ENCODE data around the gene CEP85. TPM values are rescaled to one million over a fixed set of nuclear protein-coding genes. Genes with fewer than 3 reads are reported as not detected.

Gene CEP85
- total and polyA plus RNA-seq, 4 donors: 2.6 to 14.6 (median 5.3) TPM

DNA sequence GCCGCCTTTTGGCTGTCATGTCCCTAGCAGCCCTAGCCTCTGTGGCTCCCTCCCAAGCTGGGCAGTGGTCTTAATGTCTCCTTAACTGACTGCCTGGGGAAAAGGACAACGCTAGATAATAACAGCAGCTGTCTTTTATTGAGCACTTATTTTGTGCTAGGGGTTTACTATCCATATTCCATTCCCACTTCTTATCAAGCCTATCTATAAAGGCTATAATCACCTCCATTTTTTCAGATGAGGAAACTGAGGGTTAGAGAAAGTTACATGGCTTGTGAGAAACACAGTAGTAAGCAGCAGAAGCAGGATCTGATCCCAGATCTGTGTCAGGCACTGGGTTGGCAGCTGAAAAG lies 52.0 kb downstream of the CEP85 start:
- TF ChIP-seq NR2F2 (IDR thresholded peaks at IDR 0.05): no peak
- no peak for TF ChIP-seq RXRA (IDR thresholded peaks at IDR 0.05)
- no peak for TF ChIP-seq GABPA (IDR thresholded peaks at IDR 0.05 in 1 of 2, conservative IDR thresholded peaks at IDR 0.05 in 1 of 2)
- TF ChIP-seq, protein P1, sequence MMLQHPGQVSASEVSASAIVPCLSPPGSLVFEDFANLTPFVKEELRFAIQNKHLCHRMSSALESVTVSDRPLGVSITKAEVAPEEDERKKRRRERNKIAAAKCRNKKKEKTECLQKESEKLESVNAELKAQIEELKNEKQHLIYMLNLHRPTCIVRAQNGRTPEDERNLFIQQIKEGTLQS (IDR thresholded peaks at IDR 0.05): no peak
- TF ChIP-seq RAD21 (IDR thresholded peaks at IDR 0.05): no peak
- TF ChIP-seq JUND (IDR thresholded peaks at IDR 0.05): no peak
- TF ChIP-seq YY1 (IDR thresholded peaks at IDR 0.05): no peak
- TF ChIP-seq, protein P2, sequence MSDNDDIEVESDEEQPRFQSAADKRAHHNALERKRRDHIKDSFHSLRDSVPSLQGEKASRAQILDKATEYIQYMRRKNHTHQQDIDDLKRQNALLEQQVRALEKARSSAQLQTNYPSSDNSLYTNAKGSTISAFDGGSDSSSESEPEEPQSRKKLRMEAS (IDR thresholded peaks at IDR 0.05): no peak
- TF ChIP-seq HNF4G (IDR thresholded peaks at IDR 0.05): no peak
- no peak for TF ChIP-seq EGR1 (IDR thresholded peaks at IDR 0.05; ENCODE audit: low read depth in 2 of 2)
- TF ChIP-seq, protein P3, sequence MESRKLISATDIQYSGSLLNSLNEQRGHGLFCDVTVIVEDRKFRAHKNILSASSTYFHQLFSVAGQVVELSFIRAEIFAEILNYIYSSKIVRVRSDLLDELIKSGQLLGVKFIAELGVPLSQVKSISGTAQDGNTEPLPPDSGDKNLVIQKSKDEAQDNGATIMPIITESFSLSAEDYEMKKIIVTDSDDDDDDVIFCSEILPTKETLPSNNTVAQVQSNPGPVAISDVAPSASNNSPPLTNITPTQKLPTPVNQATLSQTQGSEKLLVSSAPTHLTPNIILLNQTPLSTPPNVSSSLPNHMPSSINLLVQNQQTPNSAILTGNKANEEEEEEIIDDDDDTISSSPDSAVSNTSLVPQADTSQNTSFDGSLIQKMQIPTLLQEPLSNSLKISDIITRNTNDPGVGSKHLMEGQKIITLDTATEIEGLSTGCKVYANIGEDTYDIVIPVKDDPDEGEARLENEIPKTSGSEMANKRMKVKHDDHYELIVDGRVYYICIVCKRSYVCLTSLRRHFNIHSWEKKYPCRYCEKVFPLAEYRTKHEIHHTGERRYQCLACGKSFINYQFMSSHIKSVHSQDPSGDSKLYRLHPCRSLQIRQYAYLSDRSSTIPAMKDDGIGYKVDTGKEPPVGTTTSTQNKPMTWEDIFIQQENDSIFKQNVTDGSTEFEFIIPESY (IDR thresholded peaks at IDR 0.05): no peak
- TF ChIP-seq FOXA1 (IDR thresholded peaks at IDR 0.05): no peak
- Histone ChIP-seq H3K9ac (ENCODE audit: low read depth in 1 of 2, low read length in 2 of 2) (no peak overlapping the region), H3K27ac (ENCODE audit: low read depth in 1 of 2, low read length in 2 of 2) (peak overlapping the region in 1 of 2 donors; percentile 1), H3K9me3 (ENCODE audit: control insufficient read depth in 4 of 4, low read length in 3 of 4) (no peaks in the 10 kb centered on the region), H3K4me1 (ENCODE audit: control insufficient read depth in 4 of 4, insufficient read depth in 4 of 4, low read length in 3 of 4) (peaks cover 0 to 14% (median under 1%) of the 10 kb centered on the region in 4 donors), H3K27me3 (ENCODE audit: control insufficient read depth in 4 of 4, insufficient read depth in 4 of 4, low read length in 3 of 4) (no peaks in the 10 kb centered on the region), H3K4me3 (ENCODE audit: low read depth in 1 of 3, low read length in 3 of 3) (no peak overlapping the region), H3K36me3 (ENCODE audit: control insufficient read depth in 4 of 4, insufficient read depth in 3 of 4, low read depth in 1 of 4, low read length in 3 of 4) (no peaks in the 10 kb centered on the region)
- 92% methylated on average over 2 of the region's 2 CpGs for WGBS
- DNase-seq (ENCODE audit: low spot score): no peak

DNA sequence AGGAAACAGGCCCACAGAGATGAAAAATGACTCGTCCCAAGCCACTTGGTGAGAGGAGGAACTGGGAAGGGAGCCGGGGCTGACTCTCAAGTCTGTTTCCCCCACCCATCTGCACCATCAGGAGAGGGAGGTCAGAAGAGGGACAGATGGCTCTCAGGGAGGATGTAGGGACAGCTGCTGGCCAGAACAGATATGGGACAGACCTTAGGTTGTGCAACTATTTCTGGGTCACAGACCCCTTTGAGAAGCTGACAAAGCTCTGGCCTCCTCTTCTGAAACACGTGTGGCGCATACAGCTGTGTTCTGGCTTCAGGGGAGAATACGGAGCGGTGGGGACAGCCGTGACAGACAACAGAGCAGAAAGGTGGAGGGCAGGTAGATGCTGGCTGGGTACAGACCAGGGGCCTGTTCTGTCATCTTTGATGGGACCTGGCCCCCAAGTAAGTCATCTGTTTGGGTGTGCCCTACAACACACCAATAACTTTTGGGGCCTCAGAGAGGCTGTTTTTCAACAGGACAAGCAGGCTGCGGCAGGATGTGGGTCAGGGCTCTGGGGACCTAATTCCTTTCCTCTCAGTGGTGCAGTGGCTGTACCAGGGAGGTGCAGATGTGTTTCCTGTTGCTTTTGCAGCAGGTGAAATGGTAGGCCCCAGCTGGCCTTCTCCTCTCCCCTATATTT lies 53.2 kb downstream of the CEP85 start:
- H3K4me3 ChIP-seq (ENCODE audit: low read depth in 1 of 3, low read length in 3 of 3): no peak overlapping the region
- H3K9me3 ChIP-seq (ENCODE audit: control insufficient read depth in 4 of 4, low read length in 3 of 4): no peaks in the 10 kb centered on the region
- WGBS: 72% methylated on average over 8 of the region's 8 CpGs
- H3K9ac ChIP-seq (ENCODE audit: low read depth in 1 of 2, low read length in 2 of 2): no peak overlapping the region
- no peak for DNase-seq (ENCODE audit: low spot score)
- no peak overlapping the region for H3K27ac ChIP-seq (ENCODE audit: low read depth in 1 of 2, low read length in 2 of 2)
- TF ChIP-seq FOXA2 (IDR thresholded peaks at IDR 0.05): no peak
- TF ChIP-seq RXRA (IDR thresholded peaks at IDR 0.05): peak in 1 of 2 donors; percentile 16
- H3K36me3 ChIP-seq (ENCODE audit: control insufficient read depth in 4 of 4, insufficient read depth in 3 of 4, low read depth in 1 of 4, low read length in 3 of 4): no peaks in the 10 kb centered on the region
- H3K4me1 ChIP-seq (ENCODE audit: control insufficient read depth in 4 of 4, insufficient read depth in 4 of 4, low read length in 3 of 4): peaks cover 0 to 9% (median 0%) of the 10 kb centered on the region in 4 donors
- no peaks in the 10 kb centered on the region for H3K27me3 ChIP-seq (ENCODE audit: control insufficient read depth in 4 of 4, insufficient read depth in 4 of 4, low read length in 3 of 4)

DNA sequence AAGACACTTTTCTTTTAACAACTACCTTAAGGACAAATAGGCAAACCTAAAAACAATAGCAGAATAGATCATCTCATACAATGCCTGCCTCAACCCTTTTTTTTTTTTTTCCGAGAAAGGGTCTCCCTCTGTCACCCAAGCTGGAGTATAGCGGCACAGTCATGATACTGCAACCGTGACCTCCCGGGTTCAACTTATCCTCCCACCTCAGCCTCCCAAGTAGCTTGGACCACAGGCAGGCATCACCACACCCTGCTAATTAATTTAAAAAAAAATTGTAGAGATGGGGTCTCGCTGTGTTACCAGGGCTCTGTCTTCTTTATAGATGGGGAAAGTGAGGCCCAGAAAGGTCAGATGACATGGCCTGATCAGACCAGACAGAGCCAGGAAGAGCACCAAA lies 53.8 kb downstream of the CEP85 start:
- Histone ChIP-seq H3K4me1 (ENCODE audit: control insufficient read depth in 4 of 4, insufficient read depth in 4 of 4, low read length in 3 of 4) (peaks cover 0 to 5% (median 0%) of the 10 kb centered on the region in 4 donors), H3K27me3 (ENCODE audit: control insufficient read depth in 4 of 4, insufficient read depth in 4 of 4, low read length in 3 of 4) (no peaks in the 10 kb centered on the region), H3K9me3 (ENCODE audit: control insufficient read depth in 4 of 4, low read length in 3 of 4) (no peaks in the 10 kb centered on the region), H3K4me3 (ENCODE audit: low read depth in 1 of 3, low read length in 3 of 3) (no peak overlapping the region), H3K36me3 (ENCODE audit: control insufficient read depth in 4 of 4, insufficient read depth in 3 of 4, low read depth in 1 of 4, low read length in 3 of 4) (no peaks in the 10 kb centered on the region), H3K9ac (ENCODE audit: low read depth in 1 of 2, low read length in 2 of 2) (no peak overlapping the region), H3K27ac (ENCODE audit: low read depth in 1 of 2, low read length in 2 of 2) (peak overlapping the region in 1 of 2 donors; percentile 43)
- WGBS: 91% methylated on average over 5 of the region's 5 CpGs
- no peak for DNase-seq (ENCODE audit: low spot score)
- TF ChIP-seq, protein P3 (IDR thresholded peaks at IDR 0.05): no peak
- TF ChIP-seq GABPA (IDR thresholded peaks at IDR 0.05 in 1 of 2, conservative IDR thresholded peaks at IDR 0.05 in 1 of 2): no peak
- no peak for TF ChIP-seq FOXA1 (IDR thresholded peaks at IDR 0.05)
- no peak for TF ChIP-seq SP1 (IDR thresholded peaks at IDR 0.05)
